ENCODE data around the gene NKAIN2.
"Not testable (repeated sequence)": the region's sequence is repeated elsewhere in the genome, so short reads cannot be mapped to it uniquely, and the experiment has no call there.

DNA sequence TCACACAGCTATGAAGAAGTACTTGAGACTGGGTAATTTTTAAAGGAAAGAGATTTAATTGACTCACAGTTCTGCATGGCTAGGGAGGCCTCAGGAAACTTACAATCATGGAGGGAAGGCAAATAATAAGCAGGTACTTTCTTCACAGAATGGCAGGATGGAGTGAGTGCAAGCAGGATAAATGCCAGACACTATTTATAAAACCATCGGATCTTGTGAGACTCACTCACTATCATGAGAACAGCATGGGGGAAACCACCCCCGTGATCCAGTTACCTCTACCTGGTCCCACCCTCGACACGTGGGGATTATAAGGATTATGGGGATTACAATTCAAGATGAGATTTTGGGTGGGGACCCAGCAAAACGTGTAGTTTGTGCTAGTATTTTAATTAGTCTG is 186.3 kb downstream of the NKAIN2 start:
- TF ChIP-seq, protein P1, sequence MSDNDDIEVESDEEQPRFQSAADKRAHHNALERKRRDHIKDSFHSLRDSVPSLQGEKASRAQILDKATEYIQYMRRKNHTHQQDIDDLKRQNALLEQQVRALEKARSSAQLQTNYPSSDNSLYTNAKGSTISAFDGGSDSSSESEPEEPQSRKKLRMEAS (IDR thresholded peaks at IDR 0.05; ENCODE audit: low read depth, low read length): not testable (repeated sequence)
- TF ChIP-seq, protein P2, sequence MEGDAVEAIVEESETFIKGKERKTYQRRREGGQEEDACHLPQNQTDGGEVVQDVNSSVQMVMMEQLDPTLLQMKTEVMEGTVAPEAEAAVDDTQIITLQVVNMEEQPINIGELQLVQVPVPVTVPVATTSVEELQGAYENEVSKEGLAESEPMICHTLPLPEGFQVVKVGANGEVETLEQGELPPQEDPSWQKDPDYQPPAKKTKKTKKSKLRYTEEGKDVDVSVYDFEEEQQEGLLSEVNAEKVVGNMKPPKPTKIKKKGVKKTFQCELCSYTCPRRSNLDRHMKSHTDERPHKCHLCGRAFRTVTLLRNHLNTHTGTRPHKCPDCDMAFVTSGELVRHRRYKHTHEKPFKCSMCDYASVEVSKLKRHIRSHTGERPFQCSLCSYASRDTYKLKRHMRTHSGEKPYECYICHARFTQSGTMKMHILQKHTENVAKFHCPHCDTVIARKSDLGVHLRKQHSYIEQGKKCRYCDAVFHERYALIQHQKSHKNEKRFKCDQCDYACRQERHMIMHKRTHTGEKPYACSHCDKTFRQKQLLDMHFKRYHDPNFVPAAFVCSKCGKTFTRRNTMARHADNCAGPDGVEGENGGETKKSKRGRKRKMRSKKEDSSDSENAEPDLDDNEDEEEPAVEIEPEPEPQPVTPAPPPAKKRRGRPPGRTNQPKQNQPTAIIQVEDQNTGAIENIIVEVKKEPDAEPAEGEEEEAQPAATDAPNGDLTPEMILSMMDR (IDR thresholded peaks at IDR 0.05; ENCODE audit: low read depth, low read length): not testable (repeated sequence)
- not testable (repeated sequence) for TF ChIP-seq POLR2A (IDR thresholded peaks at IDR 0.05; ENCODE audit: extremely low read depth, insufficient read length)
